ENCODE measurements around the gene NTM.

DNA sequence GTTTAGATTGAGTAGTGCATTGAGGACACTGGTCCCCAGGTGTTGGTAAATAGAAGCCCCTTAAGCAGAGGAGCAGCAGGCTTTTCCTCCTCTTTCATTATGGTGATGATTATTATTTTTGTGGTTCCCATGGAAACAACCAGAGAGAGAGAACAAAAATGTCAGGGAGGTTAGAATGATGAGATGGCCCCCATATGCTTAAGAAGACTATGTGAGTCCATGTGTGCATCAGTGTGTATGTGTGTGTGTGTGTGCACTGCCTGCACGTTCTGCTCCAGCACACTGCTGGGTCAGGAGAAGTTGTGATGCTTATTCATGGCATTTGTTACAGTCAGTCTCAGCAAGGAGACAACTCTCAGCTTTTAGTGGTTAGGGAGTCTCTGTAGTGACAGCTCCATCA, 724.2 kb downstream of the NTM start:
- TF ChIP-seq, protein P1, sequence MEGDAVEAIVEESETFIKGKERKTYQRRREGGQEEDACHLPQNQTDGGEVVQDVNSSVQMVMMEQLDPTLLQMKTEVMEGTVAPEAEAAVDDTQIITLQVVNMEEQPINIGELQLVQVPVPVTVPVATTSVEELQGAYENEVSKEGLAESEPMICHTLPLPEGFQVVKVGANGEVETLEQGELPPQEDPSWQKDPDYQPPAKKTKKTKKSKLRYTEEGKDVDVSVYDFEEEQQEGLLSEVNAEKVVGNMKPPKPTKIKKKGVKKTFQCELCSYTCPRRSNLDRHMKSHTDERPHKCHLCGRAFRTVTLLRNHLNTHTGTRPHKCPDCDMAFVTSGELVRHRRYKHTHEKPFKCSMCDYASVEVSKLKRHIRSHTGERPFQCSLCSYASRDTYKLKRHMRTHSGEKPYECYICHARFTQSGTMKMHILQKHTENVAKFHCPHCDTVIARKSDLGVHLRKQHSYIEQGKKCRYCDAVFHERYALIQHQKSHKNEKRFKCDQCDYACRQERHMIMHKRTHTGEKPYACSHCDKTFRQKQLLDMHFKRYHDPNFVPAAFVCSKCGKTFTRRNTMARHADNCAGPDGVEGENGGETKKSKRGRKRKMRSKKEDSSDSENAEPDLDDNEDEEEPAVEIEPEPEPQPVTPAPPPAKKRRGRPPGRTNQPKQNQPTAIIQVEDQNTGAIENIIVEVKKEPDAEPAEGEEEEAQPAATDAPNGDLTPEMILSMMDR (IDR thresholded peaks at IDR 0.05; ENCODE audit: poor library complexity, severe bottlenecking): no peak
- TF ChIP-seq EP300 (conservative IDR thresholded peaks at IDR 0.05; ENCODE audit: poor library complexity, severe bottlenecking) (peak; percentile 41), TAF1 (IDR thresholded peaks at IDR 0.05; ENCODE audit: low read depth) (no peak), POLR2AphosphoS5 (IDR thresholded peaks at IDR 0.05) (peak; percentile 29)

Measured in neural cell (in vitro differentiated cells).